HCT116 (cell line): ENCODE measurements around the gene CFAP77. TPM values are rescaled to one million over a fixed set of nuclear protein-coding genes. Genes with fewer than 3 reads are reported as not detected.

Experiments used
- ATAC-seq: fragments of 200-7000 bp; cut with Tn5 transposase; 2 replicates; pipeline ENCODE4 v1.9.1; 2020; ENCODE audit warnings: mild to moderate bottlenecking, moderate library complexity
- BruUV-seq: library from RNA; stranded (reverse); fragments of 400-500 nt; replicated peaks from 2 replicates; lab custom pipeline; 2021; lab: Mats Ljungman, UMichigan
- CTCF ChIA-PET: fragments of 300-600 bp; sonication (Branson Sonifier 250); formaldehyde crosslinking; loops from one replicate; lab custom pipeline; 2021; ENCODE audit warnings: antibody characterized with exemption; lab: Charles Lee
- POLR2A ChIA-PET: fragments of 300-600, 350-600 bp; sonication (Branson Sonifier 250); formaldehyde crosslinking; loops from one replicate; lab custom pipeline; 2021; ENCODE audit warnings: antibody characterized with exemption; lab: Charles Lee
- RAD21 ChIA-PET, 2 experiments: fragments of 300-600 bp; sonication (Branson Sonifier 250); formaldehyde crosslinking; loops; one replicate each; lab custom pipeline; 2023; ENCODE audit warnings: low total read pairs in 2 of 2; ENCODE audit not compliant: uncharacterized antibody in 2 of 2, unreplicated experiment in 2 of 2, low non-redundant PET in 1 of 2; lab: Charles Lee
- DNase-seq: peaks from one replicate; pipeline ENCODE4 v3.0.0-alpha.2; 2010; ENCODE audit warnings: low read depth, low spot score
- H2AFZ ChIP-seq: fragments of 200-600 bp; shearing (Covaris generic), sonication (generic); 2 replicates; pipeline ENCODE4 v1.6.1; 2017; ENCODE audit warnings: low read depth, mixed run types, mixed read lengths, antibody characterized with exemption, low read length; ENCODE audit not compliant: poor library complexity, severe bottlenecking
- H3K27ac ChIP-seq: 2 replicates; pipeline ENCODE4 v1.5.1; 2012; ENCODE audit warnings: low read depth, low read length
- H3K27me3 ChIP-seq: fragments of 200-600 bp; sonication (generic); 2 replicates; pipeline ENCODE4 v1.6.1; 2016; ENCODE audit warnings: mixed run types, low read length, mixed read lengths; ENCODE audit not compliant: insufficient read depth
- H3K36me3 ChIP-seq, 2 experiments: fragments of 200-500 bp in 1 of 2; fragments of 200-600 bp in 1 of 2; sonication (Bioruptor generic) in 1 of 2; sonication (generic) in 1 of 2; 2 replicates each; pipeline versions ENCODE4 v1.5.1 to v1.6.1; 2014 to 2016; ENCODE audit warnings: low read length in 2 of 2, inconsistent platforms in 1 of 2, mixed read lengths in 1 of 2, mixed run types in 1 of 2; ENCODE audit not compliant: insufficient read depth in 2 of 2, control insufficient read depth in 1 of 2
- H3K4me1 ChIP-seq, 2 experiments: fragments of 200-600 bp in 1 of 2; sonication (generic) in 1 of 2; 2 replicates each; pipeline versions ENCODE4 v1.5.1 to v1.6.1; 2012 to 2017; ENCODE audit warnings: low read length in 2 of 2, inconsistent platforms in 1 of 2, mild to moderate bottlenecking in 1 of 2, mixed read lengths in 1 of 2, mixed run types in 1 of 2, moderate library complexity in 1 of 2; ENCODE audit not compliant: insufficient read depth in 2 of 2, control insufficient read depth in 1 of 2
- H3K4me2 ChIP-seq: fragments of 200-600 bp; sonication (generic); 2 replicates; pipeline ENCODE4 v1.6.1; 2017; ENCODE audit warnings: mixed run types, low read length, mixed read lengths
- H3K4me3 ChIP-seq, 2 experiments: fragments of 200-600 bp in 1 of 2; sonication (generic) in 1 of 2; replicated peaks in 1 of 2; 2 replicates each; pipeline ENCODE4 v1.5.1; 2011 to 2016; ENCODE audit warnings: low read length in 2 of 2, control low read depth in 1 of 2, low read depth in 1 of 2, mild to moderate bottlenecking in 1 of 2, mixed read lengths in 1 of 2, mixed run types in 1 of 2
- H3K79me2 ChIP-seq: fragments of 200-600 bp; sonication (generic); 2 replicates; pipeline ENCODE4 v1.6.1; 2017; ENCODE audit warnings: mild to moderate bottlenecking, mixed run types, low read length, moderate library complexity, mixed read lengths; ENCODE audit not compliant: insufficient read depth
- H3K9ac ChIP-seq: fragments of 200-600 bp; sonication (generic); 2 replicates; pipeline ENCODE4 v1.6.1; 2016; ENCODE audit warnings: low read length, mixed read lengths
- H3K9me2 ChIP-seq: fragments of 200-600 bp; sonication (generic), shearing (Covaris generic); 2 replicates; pipeline ENCODE4 v1.6.1; 2017; ENCODE audit warnings: mixed run types, mild to moderate bottlenecking, moderate library complexity; ENCODE audit not compliant: insufficient read depth
- H3K9me3 ChIP-seq, 2 experiments: fragments of 200-500 bp in 1 of 2; fragments of 200-600 bp in 1 of 2; sonication (Bioruptor generic) in 1 of 2; sonication (generic) in 1 of 2; 2 replicates each; pipeline ENCODE4 v1.6.1; 2014 to 2017; ENCODE audit warnings: low read length in 2 of 2, mixed read lengths in 2 of 2, inconsistent platforms in 1 of 2, low read depth in 1 of 2, mild to moderate bottlenecking in 1 of 2, mixed run types in 1 of 2, moderate library complexity in 1 of 2; ENCODE audit not compliant: control insufficient read depth in 1 of 2, insufficient read depth in 1 of 2
- H4K20me1 ChIP-seq: fragments of 200-600 bp; sonication (generic), shearing (Covaris generic); 2 replicates; pipeline ENCODE4 v1.6.1; 2017; ENCODE audit warnings: mixed run types, mild to moderate bottlenecking, moderate library complexity; ENCODE audit not compliant: insufficient read depth
- EZH2 ChIP-seq: fragments of 200-600 bp; sonication (generic); IDR thresholded peaks from 2 replicates; pipeline ENCODE4 v1.6.1; 2017; ENCODE audit warnings: antibody characterized with exemption, mixed run types
- POLR2A ChIP-seq: IDR thresholded peaks from 2 replicates; pipeline ENCODE4 v1.7.0; 2011; ENCODE audit warnings: borderline replicate concordance; ENCODE audit not compliant: insufficient read depth, insufficient read length; ENCODE audit errors: extremely low read depth
- POLR2AphosphoS5 ChIP-seq: IDR thresholded peaks from 2 replicates; pipeline ENCODE4 v1.6.1; 2011; ENCODE audit warnings: mild to moderate bottlenecking, low read depth, low read length, moderate library complexity
- RAD21 ChIP-seq: IDR thresholded peaks from 2 replicates; pipeline ENCODE4 v1.6.1; 2012; ENCODE audit warnings: low read depth, mild to moderate bottlenecking
- SP1 ChIP-seq: IDR thresholded peaks from 2 replicates; pipeline ENCODE4 v1.6.1; 2012; ENCODE audit warnings: low read depth
- ZNF274 ChIP-seq: fragments of 200-500 bp; sonication (Bioruptor generic); IDR thresholded peaks from 2 replicates; pipeline ENCODE4 v1.6.1; 2014; ENCODE audit warnings: mild to moderate bottlenecking, low read depth, low read length, inconsistent platforms
- intact Hi-C: fragments of 100-400 bp; cut with micrococcal nuclease; formaldehyde crosslinking; loops from 2 replicates; pipeline ENCODE4 v1.10.0; 2022
- total RNA-seq: library from RNA; stranded (reverse); gene quantifications from one replicate; pipeline ENCODE4 v1.2.1, GENCODE V29; 2021; ENCODE audit not compliant: unreplicated experiment
- TF ChIP-seq, protein P1 (sequence below): IDR thresholded peaks from 2 replicates; pipeline ENCODE4 v1.6.1; 2012; ENCODE audit warnings: low read depth

CFAP77 gene
- total RNA-seq, 1 experiment from 2014 or later = 0.98 TPM

DNA sequence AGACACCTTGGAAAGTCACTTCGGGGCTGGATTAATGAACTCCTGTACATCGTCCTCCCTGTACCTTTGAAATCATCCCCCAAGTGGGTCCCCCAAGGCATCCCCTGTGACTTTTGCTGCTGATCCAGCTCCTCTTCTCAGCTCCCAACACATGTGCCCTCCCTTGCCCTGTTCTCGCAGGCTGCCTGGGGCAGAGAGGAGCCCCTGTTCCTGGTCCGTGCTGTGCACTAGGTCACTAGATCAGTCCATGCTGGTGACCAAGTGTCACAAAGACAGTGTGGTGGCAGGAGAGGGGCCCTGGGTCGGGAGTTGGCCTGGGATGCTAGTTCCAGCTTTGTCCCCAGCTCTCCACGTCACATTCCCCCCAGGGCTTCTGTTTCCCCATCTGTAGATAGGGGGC lies 93.1 kb downstream of the CFAP77 start:
- H3K36me3 ChIP-seq = no peaks in the 10 kb centered on the region
- TF ChIP-seq SP1 (no peak), EZH2 (no peak), RAD21 (no peak), POLR2AphosphoS5 (no peak)
- TF ChIP-seq, protein P1, sequence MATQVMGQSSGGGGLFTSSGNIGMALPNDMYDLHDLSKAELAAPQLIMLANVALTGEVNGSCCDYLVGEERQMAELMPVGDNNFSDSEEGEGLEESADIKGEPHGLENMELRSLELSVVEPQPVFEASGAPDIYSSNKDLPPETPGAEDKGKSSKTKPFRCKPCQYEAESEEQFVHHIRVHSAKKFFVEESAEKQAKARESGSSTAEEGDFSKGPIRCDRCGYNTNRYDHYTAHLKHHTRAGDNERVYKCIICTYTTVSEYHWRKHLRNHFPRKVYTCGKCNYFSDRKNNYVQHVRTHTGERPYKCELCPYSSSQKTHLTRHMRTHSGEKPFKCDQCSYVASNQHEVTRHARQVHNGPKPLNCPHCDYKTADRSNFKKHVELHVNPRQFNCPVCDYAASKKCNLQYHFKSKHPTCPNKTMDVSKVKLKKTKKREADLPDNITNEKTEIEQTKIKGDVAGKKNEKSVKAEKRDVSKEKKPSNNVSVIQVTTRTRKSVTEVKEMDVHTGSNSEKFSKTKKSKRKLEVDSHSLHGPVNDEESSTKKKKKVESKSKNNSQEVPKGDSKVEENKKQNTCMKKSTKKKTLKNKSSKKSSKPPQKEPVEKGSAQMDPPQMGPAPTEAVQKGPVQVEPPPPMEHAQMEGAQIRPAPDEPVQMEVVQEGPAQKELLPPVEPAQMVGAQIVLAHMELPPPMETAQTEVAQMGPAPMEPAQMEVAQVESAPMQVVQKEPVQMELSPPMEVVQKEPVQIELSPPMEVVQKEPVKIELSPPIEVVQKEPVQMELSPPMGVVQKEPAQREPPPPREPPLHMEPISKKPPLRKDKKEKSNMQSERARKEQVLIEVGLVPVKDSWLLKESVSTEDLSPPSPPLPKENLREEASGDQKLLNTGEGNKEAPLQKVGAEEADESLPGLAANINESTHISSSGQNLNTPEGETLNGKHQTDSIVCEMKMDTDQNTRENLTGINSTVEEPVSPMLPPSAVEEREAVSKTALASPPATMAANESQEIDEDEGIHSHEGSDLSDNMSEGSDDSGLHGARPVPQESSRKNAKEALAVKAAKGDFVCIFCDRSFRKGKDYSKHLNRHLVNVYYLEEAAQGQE = no peak
- H2AFZ ChIP-seq = no peak overlapping the region
- H3K27ac ChIP-seq = no peak overlapping the region
- intact Hi-C loops = no loop called here
- no TSS peak for BruUV-seq
- no peaks in the 10 kb centered on the region for H4K20me1 ChIP-seq
- no peak overlapping the region for H3K4me3 ChIP-seq
- no peaks in the 10 kb centered on the region for H3K9me2 ChIP-seq
- H3K4me1 ChIP-seq = no peaks in the 10 kb centered on the region
- no peaks in the 10 kb centered on the region for H3K79me2 ChIP-seq
- ATAC-seq (no peak), DNase-seq (no peak)
- H3K4me2 ChIP-seq = no peak overlapping the region
- CTCF ChIA-PET = no interaction called here
- no peak overlapping the region for H3K9ac ChIP-seq
- POLR2A ChIA-PET = no interaction called here
- no peaks in the 10 kb centered on the region for H3K9me3 ChIP-seq
- H3K27me3 ChIP-seq = no peaks in the 10 kb centered on the region; the same call in 1 of the 2 replicates
- RAD21 ChIA-PET = no interaction called here

DNA sequence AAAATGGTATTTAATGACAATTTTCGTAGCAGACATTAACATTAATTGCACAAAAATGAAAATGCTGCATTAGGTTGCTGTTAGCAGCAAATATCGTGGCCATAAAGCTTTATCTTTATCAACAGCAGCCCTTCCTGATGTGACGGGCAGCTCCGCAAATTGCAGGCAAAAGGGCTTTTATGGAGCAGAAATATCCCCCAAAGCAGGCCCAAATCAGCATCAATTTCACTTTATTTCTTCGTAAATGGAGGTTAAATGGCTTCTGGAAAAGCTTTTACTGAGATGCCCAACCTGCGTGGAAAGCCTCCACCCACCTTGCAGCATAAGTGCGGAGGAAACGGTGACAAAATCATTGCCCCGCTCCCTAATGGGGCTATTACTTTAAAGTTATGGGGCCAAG lies 94.5 kb downstream of the CFAP77 start:
- POLR2A ChIA-PET = no interaction called here
- no peaks in the 10 kb centered on the region for H4K20me1 ChIP-seq
- no peaks in the 10 kb centered on the region for H3K9me2 ChIP-seq
- H3K4me1 ChIP-seq = no peaks in the 10 kb centered on the region
- TF ChIP-seq POLR2A = no peak
- no peak for TF ChIP-seq POLR2AphosphoS5
- TF ChIP-seq, protein P1 = no peak
- no peak for TF ChIP-seq RAD21
- no peak for TF ChIP-seq ZNF274
- TF ChIP-seq, all 23 proteins: peak for 0
- no peak for ATAC-seq
- ChIA-PET RAD21 (no interaction called here), CTCF (no interaction called here)
- H3K79me2 ChIP-seq = no peaks in the 10 kb centered on the region
- no peak overlapping the region for H3K27ac ChIP-seq
- intact Hi-C loops = no loop called here
- H3K36me3 ChIP-seq = no peaks in the 10 kb centered on the region
- DNase-seq = no peak
- BruUV-seq = no TSS peak
- no peak overlapping the region for H3K9ac ChIP-seq
- no peak overlapping the region for H3K4me2 ChIP-seq
- H3K9me3 ChIP-seq = no peaks in the 10 kb centered on the region
- H3K27me3 ChIP-seq = no peaks in the 10 kb centered on the region; the same call in 1 of the 2 replicates
- H3K4me3 ChIP-seq = no peak overlapping the region
- no peak overlapping the region for H2AFZ ChIP-seq
